ES-I3 (cell line): ENCODE results near the gene DDX39B.

ENCODE experiments used
- H3K36me3 ChIP-seq: 2 replicates; pipeline ENCODE4 v1.6.1; 2013; ENCODE audit warnings: mild to moderate bottlenecking, low read length, control low read depth, moderate library complexity; ENCODE audit not compliant: insufficient read depth
- H3K4me1 ChIP-seq: 2 replicates; pipeline ENCODE4 v1.6.1; 2013; ENCODE audit warnings: mild to moderate bottlenecking, control low read depth, low read length; ENCODE audit not compliant: insufficient read depth
- H3K9ac ChIP-seq: 2 replicates; pipeline ENCODE4 v1.6.1; 2013; ENCODE audit warnings: low read depth, mild to moderate bottlenecking, low read length, moderate library complexity
- H3K9me3 ChIP-seq: 2 replicates; pipeline ENCODE4 v1.6.1; 2013; ENCODE audit warnings: mild to moderate bottlenecking, low read length, moderate library complexity; ENCODE audit not compliant: control insufficient read depth, insufficient read depth

Gene DDX39B

DNA sequence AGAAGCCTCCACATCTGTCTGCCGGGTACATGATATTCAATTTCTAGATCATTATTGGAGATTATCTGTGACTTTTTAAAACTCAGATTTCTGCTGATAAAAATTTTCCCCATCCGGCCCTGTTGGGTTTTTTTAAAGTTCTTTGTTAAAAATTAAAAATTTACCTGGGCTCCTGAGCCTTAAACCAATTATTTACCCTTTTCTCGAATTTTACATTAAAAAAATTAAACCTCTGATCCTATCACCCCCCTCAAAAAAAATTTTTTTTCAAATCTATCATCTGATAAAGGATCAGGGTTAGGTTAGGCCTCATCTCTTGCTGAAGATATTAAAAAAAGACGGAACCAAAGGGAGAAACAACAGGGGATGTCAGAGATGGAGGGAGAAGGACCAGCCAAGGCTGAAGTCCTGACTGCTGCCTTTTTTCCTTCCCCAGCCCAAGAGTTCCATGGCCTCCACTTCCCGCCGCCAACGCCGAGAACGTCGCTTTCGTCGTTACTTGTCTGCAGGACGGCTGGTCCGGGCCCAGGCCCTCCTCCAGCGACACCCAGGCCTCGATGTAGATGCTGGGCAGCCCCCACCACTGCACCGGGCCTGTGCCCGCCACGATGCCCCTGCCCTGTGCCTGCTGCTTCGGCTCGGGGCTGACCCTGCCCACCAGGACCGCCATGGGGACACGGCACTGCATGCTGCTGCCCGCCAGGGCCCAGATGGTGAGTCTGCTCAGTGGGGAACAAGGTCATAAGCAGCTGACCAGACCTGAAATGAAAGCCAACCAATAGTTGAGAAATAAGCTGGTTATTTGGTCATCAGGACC lies 6.1 kb upstream of the DDX39B start:
- Histone ChIP-seq H3K4me1 (peaks cover 6% of the 10 kb centered on the region), H3K36me3 (no peaks in the 10 kb centered on the region)

DNA sequence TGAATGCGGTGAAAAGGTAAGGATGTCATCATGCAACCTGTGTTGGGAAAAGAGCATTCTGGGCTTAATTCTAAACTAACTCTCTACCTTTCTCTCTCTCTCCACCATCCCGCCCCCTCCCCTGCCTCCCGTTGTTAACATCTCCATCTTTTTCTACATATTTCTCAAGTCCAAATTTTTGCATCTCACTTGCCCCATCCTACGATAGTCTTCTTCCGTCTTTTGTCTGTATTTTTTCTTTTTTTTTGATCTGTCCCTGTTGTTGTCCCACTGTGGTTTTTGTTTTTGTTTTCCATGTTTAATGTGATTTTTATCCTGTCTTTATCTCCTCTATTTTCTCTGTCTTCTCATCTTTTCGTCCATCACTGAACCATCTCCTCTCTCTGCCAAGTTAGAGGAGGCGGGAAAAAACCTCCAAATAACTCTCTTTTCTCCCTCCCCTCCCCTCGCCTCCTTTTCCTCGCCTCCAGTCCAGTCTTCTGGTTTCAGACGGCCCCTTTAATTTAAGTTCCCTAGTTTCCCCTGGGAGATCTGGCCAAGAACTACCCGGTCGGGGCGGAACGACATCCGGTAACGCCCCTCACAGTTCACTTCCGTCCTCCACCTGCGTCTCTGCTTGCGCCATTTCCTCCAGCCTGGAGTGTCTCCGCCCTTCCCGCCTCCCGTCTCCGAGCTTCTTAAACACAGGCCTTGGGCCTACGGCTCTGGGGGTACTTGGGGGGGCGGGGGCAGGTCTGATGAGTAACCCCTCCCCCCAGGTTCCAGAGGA lies 5.3 kb upstream of the DDX39B start, which contains the start of gene NFKBIL1:
TSS of gene NFKBIL1 (plus strand) at position 651 of the 769 bp plus-strand sequence. CDS start at position 738, 87 bp downstream.
- H3K9me3 ChIP-seq, result no peaks in the 10 kb centered on the region
- no peaks in the 10 kb centered on the region for H3K36me3 ChIP-seq
- H3K9ac ChIP-seq, result peak within 1 kb of the TSS; percentile 46
- H3K4me1 ChIP-seq, result peaks cover 6% of the 10 kb centered on the region

More for the DNA sequence above, 6.1 kb upstream of the DDX39B start:
- Histone ChIP-seq H3K9ac (peak overlapping the region; percentile 46), H3K9me3 (no peaks in the 10 kb centered on the region)

DNA sequence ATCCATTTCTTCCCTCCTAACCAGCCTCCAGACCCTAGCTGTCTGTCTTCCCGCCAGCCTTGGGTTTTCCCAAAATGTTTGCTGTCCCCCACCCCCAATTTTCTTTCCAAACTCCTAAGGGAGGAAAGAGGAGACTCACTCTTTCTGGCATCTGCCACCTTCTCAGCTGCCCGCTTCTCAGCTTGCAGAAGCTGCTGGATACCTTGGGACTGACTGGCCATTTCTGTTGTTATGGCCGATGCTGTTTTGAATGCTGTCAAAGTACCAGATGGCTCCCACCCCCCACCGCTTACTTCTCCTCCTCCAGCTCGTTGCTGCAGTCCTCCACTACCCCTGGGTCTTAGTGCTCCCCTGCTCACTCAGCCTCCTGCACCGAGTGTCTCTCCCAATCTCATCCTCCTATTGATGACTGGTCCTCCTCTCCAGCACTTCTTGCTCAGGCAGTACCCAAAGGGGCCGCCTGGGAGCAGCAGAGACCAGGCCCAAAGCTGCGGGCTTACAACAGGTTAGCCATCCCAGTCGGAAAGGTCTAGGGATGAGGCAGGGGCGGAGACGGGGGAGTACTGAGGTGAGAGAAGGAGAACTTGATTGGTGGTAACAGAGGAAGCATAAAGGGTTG lies 4.6 kb upstream of the DDX39B start, which contains the start of gene ATP6V1G2:
TSS of gene ATP6V1G2 (minus strand) at position 270 of the 619 bp plus-strand sequence. CDS start at position 221, 49 bp downstream.
- H3K36me3 ChIP-seq, result no peaks in the 10 kb centered on the region
- no peaks in the 10 kb centered on the region for H3K9me3 ChIP-seq
- H3K4me1 ChIP-seq, result peaks cover 6% of the 10 kb centered on the region
- H3K9ac ChIP-seq, result peak within 1 kb of the TSS; percentile 46; the same call in 1 of the 2 replicates

DNA sequence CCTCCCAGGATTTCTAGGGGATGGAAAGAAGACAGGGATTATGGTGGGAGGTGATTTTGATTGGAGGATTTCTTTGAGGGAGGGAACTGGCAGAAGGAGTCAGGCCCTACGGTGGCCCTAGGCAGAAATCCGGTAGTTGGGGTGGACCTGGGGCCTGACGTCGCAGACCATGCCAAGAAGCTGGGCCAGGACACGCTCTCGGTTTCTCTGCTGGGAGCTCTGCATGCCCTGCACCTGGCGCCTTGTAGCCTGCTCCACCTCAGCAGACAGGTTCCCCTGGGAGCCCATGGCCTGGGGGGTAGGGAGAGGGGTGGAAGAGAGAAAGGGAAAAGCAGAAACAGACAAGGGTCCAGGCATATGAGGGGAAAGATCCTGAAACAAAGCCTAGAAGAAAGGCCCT lies 3.5 kb upstream of the DDX39B start:
- Histone ChIP-seq H3K9me3 (no peaks in the 10 kb centered on the region), H3K9ac (no peak overlapping the region), H3K36me3 (peaks cover 5% of the 10 kb centered on the region; the same call in 1 of the 2 replicates), H3K4me1 (peaks cover 6% of the 10 kb centered on the region)

DNA sequence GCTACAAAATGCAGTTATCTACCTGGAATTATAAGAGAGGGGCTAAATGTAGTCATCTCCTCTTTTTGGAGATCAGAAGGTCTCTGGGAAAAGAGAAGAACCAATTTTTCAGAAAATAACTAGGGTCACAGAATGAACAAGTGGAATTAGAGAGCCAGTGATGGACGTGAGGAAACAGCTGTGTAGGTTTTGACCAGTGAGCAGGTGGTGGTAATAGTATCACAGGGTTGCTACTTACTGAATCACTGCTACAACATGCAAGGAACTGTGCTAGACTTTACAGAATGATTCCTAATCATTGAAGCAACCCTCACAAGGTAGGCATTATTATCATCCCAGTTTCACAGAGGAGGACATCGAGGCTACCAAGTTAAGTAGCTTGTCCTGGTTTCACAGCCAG lies 2.9 kb upstream of the DDX39B start:
- Histone ChIP-seq H3K4me1 (peaks cover 6% of the 10 kb centered on the region), H3K9ac (no peak overlapping the region), H3K36me3 (peaks cover 11% of the 10 kb centered on the region), H3K9me3 (no peaks in the 10 kb centered on the region)

DNA sequence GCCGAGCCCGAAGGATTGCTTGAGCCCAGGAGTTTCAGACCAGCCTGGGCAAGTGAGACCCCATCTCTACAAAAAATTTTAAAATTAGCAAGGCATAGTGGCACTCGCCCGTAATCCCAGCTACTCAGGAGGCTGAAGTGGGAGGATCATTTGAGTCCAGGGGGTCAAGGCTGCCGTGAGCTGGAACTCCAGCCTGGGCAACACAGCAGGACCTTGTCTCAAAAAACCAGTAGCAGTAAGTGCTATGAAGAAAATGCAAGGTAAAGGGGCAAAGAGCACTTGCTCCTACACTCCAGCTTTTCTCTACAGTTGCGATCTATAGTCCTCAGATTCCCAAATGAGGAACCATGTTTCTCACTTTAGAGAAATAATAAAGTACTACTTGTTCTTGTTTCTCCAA lies 1.8 kb upstream of the DDX39B start:
- Histone ChIP-seq H3K9me3 (no peaks in the 10 kb centered on the region), H3K4me1 (peaks cover 10% of the 10 kb centered on the region), H3K9ac (no peak overlapping the region), H3K36me3 (peaks cover 22% of the 10 kb centered on the region)

DNA sequence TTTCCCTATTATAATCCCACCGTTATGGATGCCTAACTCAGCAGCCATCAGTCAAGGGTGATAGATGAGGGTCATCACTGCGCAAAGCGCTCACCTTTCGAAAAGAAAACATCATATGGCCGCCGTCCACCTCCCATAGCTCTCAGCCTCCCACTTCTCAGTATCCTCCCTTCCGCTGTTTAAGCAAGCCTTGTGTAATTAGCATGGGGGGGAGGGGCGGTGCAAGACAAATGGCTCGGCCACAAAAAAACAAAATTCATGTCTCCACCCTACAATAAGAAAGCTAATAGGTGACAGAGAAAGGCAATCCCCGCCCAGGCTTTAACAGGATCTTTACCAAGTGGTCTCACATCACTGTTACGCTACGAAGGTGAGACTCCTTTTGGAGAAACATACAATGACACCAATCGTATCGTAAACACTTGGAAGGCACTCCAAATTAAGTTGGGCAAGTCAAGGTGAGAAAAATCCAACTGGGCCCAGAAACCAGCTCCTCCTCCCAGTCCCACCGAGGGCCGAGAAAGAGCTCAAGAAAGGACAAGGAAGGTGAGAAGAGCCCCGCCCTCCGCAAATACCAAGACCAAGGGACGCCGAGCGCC lies 645 bp downstream of the DDX39B start:
- peak overlapping the region; percentile 95 for H3K9ac ChIP-seq
- H3K9me3 ChIP-seq, result no peaks in the 10 kb centered on the region
- H3K36me3 ChIP-seq, result peaks cover 39% of the 10 kb centered on the region
- H3K4me1 ChIP-seq, result peaks cover 10% of the 10 kb centered on the region

DNA sequence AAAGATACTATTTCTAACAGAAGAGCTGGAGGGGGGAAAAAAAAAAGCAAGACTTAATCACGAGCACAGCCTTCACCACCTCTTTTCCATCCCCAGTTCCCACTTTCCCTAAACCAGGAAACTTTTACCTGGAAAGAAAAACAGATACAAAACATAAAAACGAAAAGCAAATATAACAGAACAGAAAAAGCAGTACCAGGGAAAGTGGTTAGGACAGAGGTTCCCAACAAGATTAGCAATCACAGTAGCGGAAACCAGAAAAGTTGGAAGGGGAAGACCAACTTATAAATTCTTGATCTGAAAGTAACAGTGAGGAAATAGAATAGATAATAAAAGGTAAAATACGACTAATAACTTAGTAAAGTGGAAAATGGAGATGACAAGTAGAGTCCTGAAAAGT lies 1.2 kb downstream of the DDX39B start:
- H3K9ac ChIP-seq, result peak overlapping the region; percentile 95
- H3K4me1 ChIP-seq, result peaks cover 5% of the 10 kb centered on the region
- peaks cover 44% of the 10 kb centered on the region for H3K36me3 ChIP-seq
- no peaks in the 10 kb centered on the region for H3K9me3 ChIP-seq

DNA sequence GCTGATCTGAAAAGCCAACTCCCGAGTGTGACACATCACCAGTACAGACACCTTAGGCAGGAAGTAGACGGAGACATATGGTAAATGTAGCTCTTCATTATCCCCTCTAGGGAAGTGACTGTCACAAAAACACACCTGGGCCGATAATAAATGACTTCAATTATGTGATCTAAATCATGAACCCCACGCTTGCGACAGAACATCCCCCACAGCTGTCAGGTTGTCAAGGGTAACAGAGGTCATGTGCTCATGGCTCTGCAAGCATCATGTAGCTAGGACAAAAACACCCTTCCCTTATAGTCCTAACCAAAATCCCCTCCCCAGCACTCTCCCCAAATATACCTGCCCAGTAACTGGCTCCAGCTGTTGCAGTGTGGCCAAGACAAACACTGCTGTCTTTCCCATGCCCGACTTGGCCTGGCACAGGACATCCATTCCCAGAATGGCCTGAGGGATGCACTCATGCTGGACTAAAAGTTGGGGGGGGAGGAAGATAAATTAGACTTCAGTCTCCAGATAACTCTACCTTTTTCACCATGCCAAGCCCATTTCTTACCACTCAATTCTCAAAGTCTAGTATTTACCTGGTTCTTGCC lies 2.9 kb downstream of the DDX39B start:
- no peaks in the 10 kb centered on the region for H3K9me3 ChIP-seq
- H3K9ac ChIP-seq, result no peak overlapping the region
- H3K4me1 ChIP-seq, result peaks cover 4% of the 10 kb centered on the region; the same call in 1 of the 2 replicates
- peaks cover 61% of the 10 kb centered on the region for H3K36me3 ChIP-seq

DNA sequence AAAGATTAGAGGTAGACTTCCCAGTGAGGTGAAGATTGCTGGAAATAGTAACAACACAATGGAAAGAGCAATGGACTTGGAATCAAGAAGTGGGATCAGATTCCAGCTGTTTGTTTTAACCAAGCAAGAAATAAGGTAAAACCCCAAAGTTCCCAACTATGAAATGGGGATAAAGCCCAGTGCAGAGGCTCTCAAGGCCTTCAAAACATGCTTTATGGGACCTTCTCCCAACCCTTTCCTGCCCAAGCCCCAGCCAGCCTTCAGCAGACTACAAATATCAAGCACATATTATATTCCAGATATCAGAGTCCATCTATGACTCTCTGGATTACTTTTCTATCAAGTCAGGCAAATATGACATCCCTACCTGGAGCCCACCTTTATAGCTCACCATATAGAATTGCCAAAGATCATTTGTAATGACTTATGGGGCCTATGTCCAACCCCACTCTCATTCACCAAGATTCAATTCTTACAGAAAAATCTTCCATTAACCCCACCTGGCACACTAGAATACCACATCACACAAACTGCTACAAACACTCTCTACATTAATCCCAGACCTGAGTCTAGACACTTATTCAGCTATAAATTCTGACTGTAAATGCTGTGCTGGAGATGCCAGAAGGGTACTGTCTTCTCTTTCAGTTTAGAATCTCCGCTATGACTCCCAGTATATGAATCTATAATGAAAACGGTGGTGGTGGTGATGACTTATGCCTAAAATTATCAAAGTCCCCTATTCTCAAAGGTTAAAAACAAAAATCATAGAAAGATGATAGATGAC lies 6.1 kb downstream of the DDX39B start:
- Histone ChIP-seq H3K36me3 (peaks cover 71% of the 10 kb centered on the region), H3K9me3 (no peaks in the 10 kb centered on the region), H3K9ac (no peak overlapping the region), H3K4me1 (peaks cover 4% of the 10 kb centered on the region; the same call in 1 of the 2 replicates)

DNA sequence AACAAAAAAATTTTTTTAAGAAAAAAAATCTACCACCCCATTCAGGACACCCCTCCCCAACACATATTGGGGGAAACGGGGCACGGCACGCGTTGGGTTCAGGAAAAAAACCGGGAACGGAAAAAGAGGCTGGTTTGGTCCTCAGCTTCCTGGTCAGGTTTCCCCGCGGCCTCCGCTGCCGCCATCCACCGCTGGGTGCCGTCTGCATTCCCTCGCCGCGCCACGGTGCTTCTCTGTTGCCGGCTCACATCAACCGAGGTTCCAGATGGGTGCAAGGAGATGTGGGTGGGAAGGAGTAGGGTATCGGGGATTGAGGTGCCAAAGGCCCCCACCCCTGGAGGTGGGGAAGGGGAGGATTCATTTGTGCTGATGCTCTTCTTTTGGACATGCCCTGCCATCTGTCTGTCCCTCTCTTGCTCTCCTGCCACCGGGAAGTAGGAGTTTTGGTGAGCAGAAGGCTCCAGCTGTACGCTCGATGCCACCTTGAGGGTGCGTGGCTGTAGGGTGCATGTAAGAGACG lies 7.2 kb downstream of the DDX39B start:
- Histone ChIP-seq H3K9me3 (no peaks in the 10 kb centered on the region), H3K36me3 (peaks cover 66% of the 10 kb centered on the region), H3K9ac (no peak overlapping the region)

DNA sequence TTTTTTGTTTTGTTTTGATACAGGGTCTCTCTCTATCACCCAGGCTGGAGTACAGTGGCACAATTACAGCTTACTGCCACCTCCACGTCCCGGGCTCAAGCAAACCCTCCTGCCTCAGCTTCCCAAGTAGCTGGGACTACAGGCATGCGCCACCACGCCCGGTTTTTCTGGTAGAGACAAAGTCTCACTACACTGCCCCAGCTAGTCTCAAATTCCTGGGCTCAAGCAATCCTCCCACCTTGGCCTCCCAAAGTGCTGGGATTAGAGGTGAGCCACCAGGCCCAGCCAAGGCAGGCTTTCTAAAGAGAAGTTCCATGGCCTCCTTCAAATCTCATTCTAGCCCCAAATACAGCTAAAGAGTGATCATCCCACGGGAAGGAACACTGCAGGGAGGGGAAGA lies 7.8 kb downstream of the DDX39B start:
- Histone ChIP-seq H3K4me1 (0 out of 2 replicates have a peak, but pooled peaks cover 3% of the 10 kb centered on the region), H3K9me3 (no peaks in the 10 kb centered on the region), H3K36me3 (peaks cover 60% of the 10 kb centered on the region), H3K9ac (no peak overlapping the region)

More for the DNA sequence above, 7.2 kb downstream of the DDX39B start:
- 0 out of 2 replicates have a peak, but pooled peaks cover 4% of the 10 kb centered on the region for H3K4me1 ChIP-seq

DNA sequence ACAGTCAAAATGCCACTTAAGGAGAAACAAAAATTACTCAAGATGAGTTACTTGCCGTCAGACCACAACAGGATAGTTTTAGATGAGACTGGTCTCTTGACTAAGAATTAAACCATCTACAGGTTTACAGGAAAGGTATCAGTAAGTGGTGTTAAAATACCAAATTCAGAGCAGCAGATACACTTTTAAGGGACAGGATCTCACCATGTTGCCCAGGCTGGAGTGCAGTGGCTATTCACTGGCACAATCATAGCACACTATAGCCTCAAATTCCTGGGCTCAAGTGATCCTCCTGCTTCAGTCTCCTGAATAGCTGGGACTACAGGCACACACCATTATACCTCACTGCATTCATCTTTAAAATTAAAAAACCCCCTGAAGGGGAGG lies 8.4 kb downstream of the DDX39B start:
- Histone ChIP-seq H3K4me1 (0 out of 2 replicates have a peak, but pooled peaks cover 3% of the 10 kb centered on the region), H3K9ac (no peak overlapping the region), H3K36me3 (peaks cover 55% of the 10 kb centered on the region)

More for the DNA sequence above, 8.4 kb downstream of the DDX39B start:
- no peaks in the 10 kb centered on the region for H3K9me3 ChIP-seq
